Epithelial cell of prostate (primary cell): Measurements from ENCODE around the gene ARL16.
A peak's percentile ranks its signal among the peaks of the same experiment; 100 is the strongest.

Source experiments
- DNase-seq: peaks from one replicate; pipeline ENCODE4 v3.0.0-alpha.2; 2011; ENCODE audit warnings: low read depth, low spot score
- H3K27ac ChIP-seq: fragments of 450-650 bp; 2 replicates; pipeline ENCODE4 v1.5.1; 2017; ENCODE audit warnings: mild to moderate bottlenecking

The ARL16 gene

GRCh38 chr17:81673561-81674258, 9.9 kb downstream of the ARL16 start:
- no peak overlapping the region for H3K27ac ChIP-seq
- DNase-seq, result no peak

GRCh38 chr17:81672954-81673353, 10.6 kb downstream of the ARL16 start:
- DNase-seq, result no peak

GRCh38 chr17:81672504-81672903, 11.1 kb downstream of the ARL16 start:
- no peak overlapping the region for H3K27ac ChIP-seq
- DNase-seq, result no peak

More at GRCh38 chr17:81672954-81673353, 10.6 kb downstream of the ARL16 start:
- no peak overlapping the region for H3K27ac ChIP-seq

- no peak for DNase-seq
- H3K27ac ChIP-seq, result peak overlapping the region; percentile 83
Measured at GRCh38 chr17:81667754-81668153, 15.8 kb downstream of the ARL16 start.

GRCh38 chr17:81666342-81667191, 17.0 kb downstream of the ARL16 start, which contains the start of the genes CCDC137 and OXLD1:
TSS of gene CCDC137 (plus strand) at chr17:81666737. CDS start at chr17:81666767, 30 bp downstream.
TSS of gene OXLD1 (minus strand) at chr17:81666605. CDS start at chr17:81666577, 28 bp downstream.
- peak within 1 kb of the TSS; percentile 83 for H3K27ac ChIP-seq
- DNase-seq, result peak; percentile 85

GRCh38 chr17:81666092-81666341, 17.6 kb downstream of the ARL16 start:
- DNase-seq, result no peak
- peak overlapping the region; percentile 83 for H3K27ac ChIP-seq

- no peak for DNase-seq
- H3K27ac ChIP-seq, result peak overlapping the region; percentile 83
Measured at GRCh38 chr17:81665205-81666091, 18.1 kb downstream of the ARL16 start.

- DNase-seq, result no peak
- no peak overlapping the region for H3K27ac ChIP-seq
Measured at GRCh38 chr17:81664051-81664470, 19.5 kb downstream of the ARL16 start.

GRCh38 chr17:81662002-81662401, 21.6 kb downstream of the ARL16 start:
- no peak for DNase-seq

GRCh38 chr17:81660441-81660840, 23.2 kb downstream of the ARL16 start:
- H3K27ac ChIP-seq, result peak overlapping the region; percentile 52
- DNase-seq, result no peak

More at GRCh38 chr17:81662002-81662401, 21.6 kb downstream of the ARL16 start:
- H3K27ac ChIP-seq, result no peak overlapping the region

- DNase-seq, result no peak
- peak overlapping the region; percentile 52 for H3K27ac ChIP-seq
Measured at GRCh38 chr17:81659038-81659437, 24.6 kb downstream of the ARL16 start.

GRCh38 chr17:81656835-81657234, 26.8 kb downstream of the ARL16 start:
- no peak for DNase-seq
- no peak overlapping the region for H3K27ac ChIP-seq

GRCh38 chr17:81656118-81656743, 27.4 kb downstream of the ARL16 start, which contains the start of gene PDE6G:
TSS of gene PDE6G (minus strand) at chr17:81656542. CDS start at chr17:81653305, 3,237 bp downstream.
- no peak for DNase-seq
- H3K27ac ChIP-seq, result no peak within 1 kb of the TSS

- H3K27ac ChIP-seq, result no peak overlapping the region
- DNase-seq, result no peak
Measured at GRCh38 chr17:81655378-81656117, 28.0 kb downstream of the ARL16 start.

- no peak for DNase-seq
- H3K27ac ChIP-seq, result no peak overlapping the region
Measured at GRCh38 chr17:81652906-81653771, 30.5 kb downstream of the ARL16 start.

- no peak overlapping the region for H3K27ac ChIP-seq
- no peak for DNase-seq
Measured at GRCh38 chr17:81651692-81652091, 31.9 kb downstream of the ARL16 start.

- H3K27ac ChIP-seq, result no peak overlapping the region
- no peak for DNase-seq
Measured at GRCh38 chr17:81650951-81651350, 32.6 kb downstream of the ARL16 start.

GRCh38 chr17:81648707-81649085, 34.9 kb downstream of the ARL16 start:
- H3K27ac ChIP-seq, result no peak overlapping the region
- DNase-seq, result no peak
